H9 (cell line): Measurements from ENCODE around the gene SEPTIN6. TPM values are rescaled to one million over a fixed set of nuclear protein-coding genes. Genes with fewer than 3 reads are reported as not detected.

ENCODE experiments used
- DNase-seq: peaks from one replicate; pipeline ENCODE4 v3.0.0-alpha.2; 2017
- H2AFZ ChIP-seq: one replicate; pipeline ENCODE4 v1.6.1; 2013; ENCODE audit warnings: mild to moderate bottlenecking, low read length, control low read depth, moderate library complexity
- H2AK5ac ChIP-seq: 2 replicates; pipeline ENCODE4 v1.6.1; 2013; ENCODE audit warnings: low read length, control low read depth, mixed read lengths; ENCODE audit not compliant: insufficient read length
- H2BK120ac ChIP-seq: one replicate; pipeline ENCODE4 v1.6.1; 2013; ENCODE audit warnings: low read depth, mild to moderate bottlenecking, low read length, control low read depth, inconsistent platforms; ENCODE audit not compliant: poor library complexity, severe bottlenecking
- H2BK12ac ChIP-seq: 2 replicates; pipeline ENCODE4 v1.6.1; 2013; ENCODE audit warnings: low read length, control low read depth, mixed read lengths, low read depth; ENCODE audit not compliant: insufficient read length
- H2BK15ac ChIP-seq: 2 replicates; pipeline ENCODE4 v1.6.1; 2013; ENCODE audit warnings: low read depth, low read length, control low read depth
- H2BK20ac ChIP-seq: one replicate; pipeline ENCODE4 v1.6.1; 2013; ENCODE audit warnings: low read depth, mild to moderate bottlenecking, low read length, control low read depth, inconsistent platforms; ENCODE audit not compliant: poor library complexity, severe bottlenecking
- H2BK5ac ChIP-seq: 2 replicates; pipeline ENCODE4 v1.6.1; 2013; ENCODE audit warnings: low read length, control low read depth, mixed read lengths; ENCODE audit not compliant: insufficient read length
- H3K14ac ChIP-seq: 2 replicates; pipeline ENCODE4 v1.6.1; 2013; ENCODE audit warnings: low read length, control low read depth; ENCODE audit not compliant: insufficient read depth
- H3K18ac ChIP-seq: 2 replicates; pipeline ENCODE4 v1.6.1; 2013; ENCODE audit warnings: low read depth, mild to moderate bottlenecking, mixed read lengths, low read length, control low read depth; ENCODE audit not compliant: insufficient read length
- H3K23ac ChIP-seq: 2 replicates; pipeline ENCODE4 v1.6.1; 2013; ENCODE audit warnings: low read length, control low read depth, mixed read lengths, low read depth; ENCODE audit not compliant: insufficient read length
- H3K23me2 ChIP-seq: 2 replicates; pipeline ENCODE4 v1.6.1; 2013; ENCODE audit warnings: low read depth, mild to moderate bottlenecking, mixed read lengths, low read length, control low read depth; ENCODE audit not compliant: insufficient read length, poor library complexity, severe bottlenecking
- H3K27ac ChIP-seq: 2 replicates; pipeline ENCODE4 v1.5.1; 2013; ENCODE audit warnings: low read length, control low read depth, mixed read lengths, low read depth; ENCODE audit not compliant: insufficient read length
- H3K27me3 ChIP-seq: 2 replicates; pipeline ENCODE4 v1.6.1; 2013; ENCODE audit warnings: low read length, control low read depth, inconsistent platforms; ENCODE audit not compliant: insufficient read depth
- H3K4ac ChIP-seq: 2 replicates; pipeline ENCODE4 v1.6.1; 2013; ENCODE audit warnings: low read depth, mild to moderate bottlenecking, control low read depth, inconsistent platforms, low read length, moderate library complexity
- H3K4me1 ChIP-seq: 2 replicates; pipeline ENCODE4 v1.6.1; 2013; ENCODE audit warnings: low read length, control low read depth, inconsistent platforms; ENCODE audit not compliant: insufficient read depth
- H3K4me2 ChIP-seq: 2 replicates; pipeline ENCODE4 v1.6.1; 2013; ENCODE audit warnings: low read length, control low read depth, mixed read lengths; ENCODE audit not compliant: insufficient read length, insufficient read depth
- H3K56ac ChIP-seq: 2 replicates; pipeline ENCODE4 v1.6.1; 2013; ENCODE audit warnings: low read depth, mild to moderate bottlenecking, mixed read lengths, low read length, control low read depth; ENCODE audit not compliant: insufficient read length
- H3K79me1 ChIP-seq: 2 replicates; pipeline ENCODE4 v1.6.1; 2013; ENCODE audit warnings: low read depth, mild to moderate bottlenecking, moderate library complexity, low read length, control low read depth, inconsistent platforms; ENCODE audit not compliant: insufficient read depth, poor library complexity, severe bottlenecking
- H3K79me2 ChIP-seq: 2 replicates; pipeline ENCODE4 v1.6.1; 2013; ENCODE audit warnings: low read length, control low read depth, inconsistent platforms; ENCODE audit not compliant: insufficient read depth
- H3K9ac ChIP-seq: 2 replicates; pipeline ENCODE4 v1.6.1; 2013; ENCODE audit warnings: low read length, control low read depth, mixed read lengths; ENCODE audit not compliant: insufficient read length; ENCODE audit errors: extremely low read depth
- H3K9me3 ChIP-seq: one replicate; pipeline ENCODE4 v1.6.1; 2013; ENCODE audit warnings: low read depth, low read length, inconsistent platforms; ENCODE audit not compliant: control insufficient read depth
- H3T11ph ChIP-seq: one replicate; pipeline ENCODE4 v1.6.1; 2013; ENCODE audit warnings: mild to moderate bottlenecking, low read length, control low read depth, inconsistent platforms
- H4K20me1 ChIP-seq: one replicate; pipeline ENCODE4 v1.6.1; 2013; ENCODE audit not compliant: control insufficient read depth, insufficient read length, insufficient read depth
- H4K5ac ChIP-seq: 2 replicates; pipeline ENCODE4 v1.6.1; 2013; ENCODE audit warnings: low read depth, mild to moderate bottlenecking, mixed read lengths, low read length, control low read depth; ENCODE audit not compliant: insufficient read length
- H4K8ac ChIP-seq: replicated peaks from 2 replicates; pipeline ENCODE4 v1.6.1; 2013; ENCODE audit warnings: low read length, control low read depth, mixed read lengths, low read depth; ENCODE audit not compliant: insufficient read length
- H4K91ac ChIP-seq: 2 replicates; pipeline ENCODE4 v1.6.1; 2013; ENCODE audit warnings: low read depth, mild to moderate bottlenecking, moderate library complexity, mixed read lengths, low read length, control low read depth; ENCODE audit not compliant: insufficient read length
- H3K27ac Mint-ChIP-seq, 3 experiments: 2 replicates in 2 of 3; 3 replicates in 1 of 3; pipeline ENCODE4 v1.8.0; 2020 to 2021; ENCODE audit warnings: mixed read lengths in 3 of 3, mild to moderate bottlenecking in 1 of 3, moderate library complexity in 1 of 3
- H3K27me3 Mint-ChIP-seq: 2 replicates; pipeline ENCODE4 v1.8.0; 2021; ENCODE audit warnings: low read depth, mild to moderate bottlenecking, moderate library complexity, mixed read lengths
- H3K36me3 Mint-ChIP-seq, 3 experiments: 2 replicates in 2 of 3; 3 replicates in 1 of 3; pipeline ENCODE4 v1.8.0; 2020 to 2021; ENCODE audit warnings: low read depth in 3 of 3, mixed read lengths in 3 of 3; ENCODE audit not compliant: insufficient read depth in 1 of 3
- H3K4me1 Mint-ChIP-seq, 2 experiments: 2 replicates each; pipeline ENCODE4 v1.8.0; 2020; ENCODE audit warnings: mixed read lengths in 2 of 2
- H3K4me3 Mint-ChIP-seq, 2 experiments: 2 replicates in 1 of 2; 3 replicates in 1 of 2; pipeline ENCODE4 v1.8.0; 2020 to 2021; ENCODE audit warnings: mild to moderate bottlenecking in 2 of 2, mixed read lengths in 2 of 2, moderate library complexity in 1 of 2
- H3K9me3 Mint-ChIP-seq, 2 experiments: 2 replicates in 1 of 2; 3 replicates in 1 of 2; pipeline ENCODE4 v1.8.0; 2020; ENCODE audit warnings: mild to moderate bottlenecking in 2 of 2, mixed read lengths in 2 of 2, moderate library complexity in 1 of 2
- CTCF ChIP-seq: fragments of 200-600 bp; sonication (generic); conservative IDR thresholded peaks from 3 replicates; pipeline ENCODE4 v1.8.0; 2021; ENCODE audit warnings: antibody characterized with exemption, mild to moderate bottlenecking
- WGBS: extraction: QIAGEN DNeasy Blood & Tissue Kit; methylation state at CpG from one replicate; pipeline ENCODE4 v1.1.7; 2013; ENCODE audit warnings: missing lambda C conversion rate, low lambda C conversion rate, mixed read lengths; ENCODE audit not compliant: insufficient read length; ENCODE audit errors: extremely low coverage; 5-methylcytosine and 5-hydroxymethylcytosine counted together
- total RNA-seq: library from RNA; stranded (reverse); gene quantifications from 2 replicates; pipeline ENCODE4 v1.2.1, GENCODE V29; 2021

The SEPTIN6 gene
- total RNA-seq, 1 experiment from 2014 or later, result 23.1 TPM

DNA sequence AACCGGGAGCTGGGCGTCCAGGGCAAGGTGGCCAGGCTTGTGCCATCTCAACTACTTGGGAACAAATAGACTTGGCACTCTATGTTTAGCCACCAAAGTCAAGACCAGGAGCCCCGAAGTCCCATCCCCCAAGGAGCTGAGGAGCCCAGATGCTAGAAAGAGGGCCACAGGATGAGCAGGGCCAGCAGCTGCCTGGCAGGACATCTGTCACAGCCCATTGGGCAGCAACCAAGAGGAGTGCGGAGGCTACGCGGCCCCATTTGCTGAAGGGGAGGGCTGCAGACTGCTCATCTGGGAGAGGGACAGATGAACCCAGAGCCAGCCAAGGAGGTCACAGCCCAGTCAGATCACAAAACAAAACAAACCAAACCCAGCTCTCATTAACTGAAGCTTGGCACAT is 42.5 kb upstream of the SEPTIN6 start:
- no peak overlapping the region for H3K27ac ChIP-seq
- no peaks in the 10 kb centered on the region for H3K79me2 ChIP-seq
- no peak overlapping the region for H3K27ac Mint-ChIP-seq
- no peak overlapping the region for H4K91ac ChIP-seq
- H2BK12ac ChIP-seq, result no peak overlapping the region
- H2AK5ac ChIP-seq, result no peak overlapping the region
- no peaks in the 10 kb centered on the region for H3K79me1 ChIP-seq
- H3K56ac ChIP-seq, result no peak overlapping the region
- no peaks in the 10 kb centered on the region for H3K27me3 ChIP-seq
- H3K9me3 ChIP-seq, result peaks cover 21% of the 10 kb centered on the region
- no peak overlapping the region for H2BK20ac ChIP-seq
- no peak overlapping the region for H3T11ph ChIP-seq
- no peak overlapping the region for H3K4me2 ChIP-seq
- no peak overlapping the region for H3K4me3 Mint-ChIP-seq
- no peaks in the 10 kb centered on the region for H4K20me1 ChIP-seq
- no peak overlapping the region for H2BK5ac ChIP-seq
- H3K18ac ChIP-seq, result no peak overlapping the region
- H3K23ac ChIP-seq, result no peak overlapping the region
- peaks cover 3% of the 10 kb centered on the region for H3K23me2 ChIP-seq
- no peaks in the 10 kb centered on the region for H3K4me1 ChIP-seq
- H3K27me3 Mint-ChIP-seq, result peaks cover 9% of the 10 kb centered on the region
- H3K36me3 Mint-ChIP-seq, result peaks cover 3% of the 10 kb centered on the region in 3 experiments; a peak in 4 of 7 replicates
- no peak overlapping the region for H3K4ac ChIP-seq
- no peak for DNase-seq
- H3K9ac ChIP-seq, result no peak overlapping the region
- H4K8ac ChIP-seq, result no peak overlapping the region
- no peak overlapping the region for H2AFZ ChIP-seq
- TF ChIP-seq CTCF, result no peak
- peaks cover 64 to 78% of the 10 kb centered on the region in 2 experiments for H3K9me3 Mint-ChIP-seq
- no peak overlapping the region for H3K14ac ChIP-seq
- no peaks in the 10 kb centered on the region for H3K4me1 Mint-ChIP-seq
- H2BK120ac ChIP-seq, result no peak overlapping the region
- WGBS, result no CpG with 5 or more reads among the region's 6 CpGs
- H4K5ac ChIP-seq, result no peak overlapping the region
- no peak overlapping the region for H2BK15ac ChIP-seq
